Mesenteric fat pad (tissue), 1 donor: ENCODE data around the gene SAC3D1. TPM values are rescaled to one million over a fixed set of nuclear protein-coding genes. Genes with fewer than 3 reads are reported as not detected.
"Not testable (repeated sequence)": the region's sequence is repeated elsewhere in the genome, so short reads cannot be mapped to it uniquely, and the experiment has no call there.

Experiments used
- DNase-seq: peaks from one replicate; pipeline ENCODE4 v3.0.0-alpha.2; 2020; ENCODE audit warnings: low spot score
- long read RNA-seq: library from polyadenylated mRNA; unstranded; transcript quantifications from one replicate; pipeline ENCODE4 v2.0.0, GENCODE V29; 2020
- total RNA-seq: library from RNA; stranded (reverse); fragmentation: NEBNext Ultra II Directional; extraction: Animal tissue kit (Norgen Biotek cat#: 25700); gene quantifications from one replicate; pipeline ENCODE4 v1.2.1, GENCODE V29; 2021
- donor health status: DM: yes; HTN: yes; CAD: no.

SAC3D1 gene
- total RNA-seq = 12.3 TPM
- long read RNA-seq = 0 reads

GRCh38 chr11:65040847-65041622 lies at the start of gene SAC3D1:
Gene SAC3D1 (plus strand): TSS chr11:65041210. CDS start chr11:65041293, 83 bp downstream.
- peak; percentile 96 for DNase-seq

- DNase-seq = no peak
Measured at GRCh38 chr11:64994318-64994717, 46.7 kb upstream of the SAC3D1 start.

GRCh38 chr11:64996327-64996709 lies 44.7 kb upstream of the SAC3D1 start:
- no peak for DNase-seq

GRCh38 chr11:64996710-64997380 lies 44.2 kb upstream of the SAC3D1 start, which contains the start of gene BATF2:
Gene BATF2 (minus strand): TSS chr11:64996971. CDS start chr11:64996914, 57 bp downstream.
- DNase-seq = no peak

GRCh38 chr11:64998141-64998540 lies 42.9 kb upstream of the SAC3D1 start:
- no peak for DNase-seq

- DNase-seq = no peak
Measured at GRCh38 chr11:64998690-64999431, 42.1 kb upstream of the SAC3D1 start.

- DNase-seq = no peak
Measured at GRCh38 chr11:64999478-64999877, 41.5 kb upstream of the SAC3D1 start.

- no peak for DNase-seq
Measured at GRCh38 chr11:65002706-65003105, 38.3 kb upstream of the SAC3D1 start.

- DNase-seq = no peak
Measured at GRCh38 chr11:65003282-65003681, 37.7 kb upstream of the SAC3D1 start.

GRCh38 chr11:65003968-65004367 lies 37.0 kb upstream of the SAC3D1 start:
- not testable (repeated sequence) for DNase-seq

GRCh38 chr11:65008016-65008415 lies 33.0 kb upstream of the SAC3D1 start:
- DNase-seq = no peak

- DNase-seq = no peak
Measured at GRCh38 chr11:65008873-65009272, 32.1 kb upstream of the SAC3D1 start.

- DNase-seq = peak; percentile 96
Measured at GRCh38 chr11:65013130-65013887, 27.7 kb upstream of the SAC3D1 start.

GRCh38 chr11:65013888-65014725 lies 26.9 kb upstream of the SAC3D1 start, which contains the start of gene ARL2:
Gene ARL2 (plus strand): TSS chr11:65014160. CDS start chr11:65014208, 48 bp downstream.
- DNase-seq = peak; percentile 95

- DNase-seq = no peak
Measured at GRCh38 chr11:65014726-65015227, 26.2 kb upstream of the SAC3D1 start.

- no peak for DNase-seq
Measured at GRCh38 chr11:65016705-65017104, 24.3 kb upstream of the SAC3D1 start.

GRCh38 chr11:65017937-65018336 lies 23.1 kb upstream of the SAC3D1 start:
- no peak for DNase-seq

GRCh38 chr11:65019824-65020223 lies 21.2 kb upstream of the SAC3D1 start:
- no peak for DNase-seq

GRCh38 chr11:65021003-65021402 lies 20.0 kb upstream of the SAC3D1 start:
- DNase-seq = no peak

GRCh38 chr11:65021509-65021908 lies 19.5 kb upstream of the SAC3D1 start:
- no peak for DNase-seq
